GM19397 (cell line): Measurements from ENCODE around the gene ABHD1.

ENCODE experiments used
- ATAC-seq: cut with Tn5 transposase; IDR thresholded peaks from one replicate; pipeline ENCODE4 v1.9.1; 2021; ENCODE audit warnings: mild to moderate bottlenecking, moderate library complexity; ENCODE audit not compliant: unreplicated experiment

Gene ABHD1

GRCh38 chr2:27086724-27087593 lies 36.7 kb upstream of the ABHD1 start, which contains the start of gene KHK:
Gene KHK (plus strand): TSS chr2:27086772. CDS start chr2:27087260, 488 bp downstream.
- peak; percentile 5 for ATAC-seq

- ATAC-seq: no peak
Measured at GRCh38 chr2:27087823-27088410, 35.7 kb upstream of the ABHD1 start.

GRCh38 chr2:27088634-27089033 lies 35.0 kb upstream of the ABHD1 start:
- no peak for ATAC-seq

- no peak for ATAC-seq
Measured at GRCh38 chr2:27089111-27089954, 34.3 kb upstream of the ABHD1 start.

- no peak for ATAC-seq
Measured at GRCh38 chr2:27091746-27092695, 31.6 kb upstream of the ABHD1 start.

- no peak for ATAC-seq
Measured at GRCh38 chr2:27092696-27093429, 30.8 kb upstream of the ABHD1 start.

GRCh38 chr2:27093430-27094352 lies 29.9 kb upstream of the ABHD1 start:
- no peak for ATAC-seq

GRCh38 chr2:27094353-27094984 lies 29.1 kb upstream of the ABHD1 start:
- ATAC-seq: no peak

GRCh38 chr2:27095427-27095744 lies 28.2 kb upstream of the ABHD1 start:
- no peak for ATAC-seq

- ATAC-seq: no peak
Measured at GRCh38 chr2:27095745-27096651, 27.6 kb upstream of the ABHD1 start.

GRCh38 chr2:27096748-27097297 lies 26.8 kb upstream of the ABHD1 start:
- no peak for ATAC-seq

GRCh38 chr2:27097341-27097740 lies 26.3 kb upstream of the ABHD1 start:
- no peak for ATAC-seq

- ATAC-seq: no peak
Measured at GRCh38 chr2:27099334-27099955, 24.2 kb upstream of the ABHD1 start.

- ATAC-seq: no peak
Measured at GRCh38 chr2:27100036-27100435, 23.6 kb upstream of the ABHD1 start.

GRCh38 chr2:27102329-27102728 lies 21.3 kb upstream of the ABHD1 start:
- ATAC-seq: no peak

- ATAC-seq: no peak
Measured at GRCh38 chr2:27105981-27106380, 17.6 kb upstream of the ABHD1 start.
